PC-3 (cell line): ENCODE data around the gene MYO7A. TPM values are rescaled to one million over a fixed set of nuclear protein-coding genes. Genes with fewer than 3 reads are reported as not detected.

Source experiments
- ATAC-seq: fragments of 200-7000 bp; cut with Tn5 transposase; 2 replicates; pipeline ENCODE4 v1.9.1; 2020; ENCODE audit warnings: mild to moderate bottlenecking, moderate library complexity
- BruUV-seq: library from RNA; stranded (reverse); fragments of 400-500 nt; replicated peaks from 2 replicates; lab custom pipeline; 2021; lab: Mats Ljungman, UMichigan
- CTCF ChIA-PET: fragments of 300-600 bp; sonication (Branson Sonifier 250); formaldehyde crosslinking; loops from one replicate; lab custom pipeline; 2022; ENCODE audit warnings: antibody characterized with exemption; lab: Charles Lee
- POLR2A ChIA-PET: fragments of 300-600 bp; sonication (Branson Sonifier 250); formaldehyde crosslinking; loops from one replicate; lab custom pipeline; 2022; ENCODE audit warnings: antibody characterized with exemption; ENCODE audit not compliant: unreplicated experiment; lab: Charles Lee
- DNase-seq: peaks from one replicate; pipeline ENCODE4 v3.0.0-alpha.2; 2015
- H2AFZ ChIP-seq: fragments of 300-600 bp; sonication (generic); 2 replicates; pipeline ENCODE4 v1.6.0; 2016; ENCODE audit warnings: antibody characterized with exemption, low read length
- H3F3A ChIP-seq: fragments of 300-600 bp; sonication (generic); one replicate; pipeline ENCODE4 v1.6.0; 2017; ENCODE audit warnings: antibody characterized with exemption, low read length, control low read depth, mild to moderate bottlenecking; ENCODE audit not compliant: unreplicated experiment
- H3K27ac ChIP-seq: fragments of 300-600 bp; sonication (generic); 2 replicates; pipeline ENCODE4 v1.5.1; 2016; ENCODE audit warnings: mild to moderate bottlenecking, low read length
- H3K27me3 ChIP-seq: fragments of 300-600 bp; sonication (generic); 2 replicates; pipeline ENCODE4 v1.6.1; 2016; ENCODE audit warnings: low read length, mixed read lengths
- H3K36me3 ChIP-seq: fragments of 300-600 bp; sonication (generic); 2 replicates; pipeline ENCODE4 v1.6.1; 2016; ENCODE audit warnings: low read depth, mixed run types, low read length, mixed read lengths
- H3K4me1 ChIP-seq: fragments of 300-600 bp; sonication (generic); 2 replicates; pipeline ENCODE4 v1.5.1; 2016; ENCODE audit warnings: low read length; ENCODE audit not compliant: insufficient read depth
- H3K4me2 ChIP-seq: fragments of 300-600 bp; sonication (generic); 2 replicates; pipeline ENCODE4 v1.6.0; 2016; ENCODE audit warnings: low read length
- H3K4me3 ChIP-seq: fragments of 300-600 bp; sonication (generic); 2 replicates; pipeline ENCODE4 v1.5.1; 2016; ENCODE audit warnings: mild to moderate bottlenecking, low read length, mixed read lengths
- H3K79me2 ChIP-seq: fragments of 300-600 bp; sonication (generic); 2 replicates; pipeline ENCODE4 v1.6.1; 2017; ENCODE audit warnings: low read length, mixed read lengths
- H3K9ac ChIP-seq: fragments of 300-600 bp; sonication (generic); 2 replicates; pipeline ENCODE4 v1.6.0; 2016; ENCODE audit warnings: mild to moderate bottlenecking, low read length
- H3K9me2 ChIP-seq: fragments of 300-600 bp; sonication (generic); replicated peaks from 2 replicates; pipeline ENCODE4 v1.6.1; 2016; ENCODE audit warnings: mixed run types, low read length, mixed read lengths
- H3K9me3 ChIP-seq: fragments of 300-600 bp; sonication (generic); 2 replicates; pipeline ENCODE4 v1.6.1; 2016; ENCODE audit warnings: low read length, mixed read lengths
- H4K20me1 ChIP-seq: fragments of 300-600 bp; sonication (generic); 2 replicates; pipeline ENCODE4 v1.6.1; 2016; ENCODE audit warnings: low read length, mixed read lengths
- CTCF ChIP-seq: fragments of 300-600 bp; sonication (generic); conservative IDR thresholded peaks from 2 replicates; pipeline ENCODE4 v1.5.1; 2017; ENCODE audit warnings: antibody characterized with exemption, low read depth, mild to moderate bottlenecking, low read length
- EZH2 ChIP-seq: fragments of 300-600 bp; sonication (generic); IDR thresholded peaks from one replicate; pipeline ENCODE4 v1.6.1; 2017; ENCODE audit warnings: antibody characterized with exemption, mild to moderate bottlenecking, low read length; ENCODE audit not compliant: unreplicated experiment
- EZH2phosphoT487 ChIP-seq: fragments of 300-600 bp; sonication (generic); IDR thresholded peaks from 2 replicates; pipeline ENCODE4 v1.6.1; 2018; ENCODE audit warnings: mild to moderate bottlenecking, antibody characterized with exemption, low read length, borderline replicate concordance
- intact Hi-C: fragments of 100-400 bp; cut with micrococcal nuclease; formaldehyde crosslinking; loops from 2 replicates; pipeline ENCODE4 v1.9.0; 2023
- total RNA-seq: library from RNA; depleted of rRNA; stranded (reverse); fragments of >200 nt; gene quantifications from 2 replicates; pipeline ENCODE4 v1.2.3, GENCODE V29; 2014

Gene MYO7A
- total RNA-seq, 1 experiment from 2014 or later: 0.66 TPM

- Histone ChIP-seq H4K20me1 (no peaks in the 10 kb centered on the region), H3F3A (no peaks in the 10 kb centered on the region), H3K9me2 (no peaks in the 10 kb centered on the region), H3K27me3 (peaks cover 30% of the 10 kb centered on the region), H3K9ac (no peak overlapping the region), H3K79me2 (no peaks in the 10 kb centered on the region), H3K4me3 (no peak overlapping the region), H3K4me1 (no peaks in the 10 kb centered on the region), H3K9me3 (no peaks in the 10 kb centered on the region), H3K27ac (no peak overlapping the region), H2AFZ (no peak overlapping the region), H3K36me3 (no peaks in the 10 kb centered on the region), H3K4me2 (no peak overlapping the region)
- intact Hi-C loops: no loop called here
- no TSS peak for BruUV-seq
- ChIA-PET CTCF (no interaction called here), POLR2A (no interaction called here)
- ATAC-seq: no peak
- no peak for TF ChIP-seq CTCF
- TF ChIP-seq EZH2: no peak
- TF ChIP-seq EZH2phosphoT487: no peak
- no peak for DNase-seq
These were observed 56.3 kb downstream of the MYO7A start for GRCh38 chr11:77184136-77184860.

- no TSS peak for BruUV-seq
- intact Hi-C loops: no loop called here
- no peak for DNase-seq
- ChIA-PET CTCF (interaction anchor here (0.5 kb wide), 1 partner anchor 273 kb away, joined by 4 read pairs; no protein-coding TSS in a partner anchor), POLR2A (no interaction called here)
- H3K36me3 ChIP-seq: no peaks in the 10 kb centered on the region
- no peaks in the 10 kb centered on the region for H3K9me3 ChIP-seq
- H3K27me3 ChIP-seq: peaks cover 30% of the 10 kb centered on the region
- H3K4me1 ChIP-seq: no peaks in the 10 kb centered on the region
- H3K9me2 ChIP-seq: no peaks in the 10 kb centered on the region
- no peak overlapping the region for H3K9ac ChIP-seq
- H2AFZ ChIP-seq: no peak overlapping the region
- no peak overlapping the region for H3K4me2 ChIP-seq
- TF ChIP-seq EZH2 (no peak), EZH2phosphoT487 (no peak), CTCF (no peak)
- no peak overlapping the region for H3K27ac ChIP-seq
- no peaks in the 10 kb centered on the region for H3K79me2 ChIP-seq
- ATAC-seq: no peak
- H3K4me3 ChIP-seq: no peak overlapping the region
- H4K20me1 ChIP-seq: no peaks in the 10 kb centered on the region
- H3F3A ChIP-seq: no peaks in the 10 kb centered on the region
These were observed 58.3 kb downstream of the MYO7A start for GRCh38 chr11:77186302-77186701.

- Histone ChIP-seq H3K4me3 (no peak overlapping the region), H3K79me2 (no peaks in the 10 kb centered on the region), H3K27ac (no peak overlapping the region), H4K20me1 (no peaks in the 10 kb centered on the region), H3F3A (no peaks in the 10 kb centered on the region), H2AFZ (no peak overlapping the region), H3K9me3 (no peaks in the 10 kb centered on the region), H3K4me2 (no peak overlapping the region), H3K9ac (no peak overlapping the region), H3K36me3 (no peaks in the 10 kb centered on the region), H3K9me2 (no peaks in the 10 kb centered on the region), H3K4me1 (peaks cover 5% of the 10 kb centered on the region; the same call in 1 of the 2 replicates), H3K27me3 (peaks cover 27% of the 10 kb centered on the region)
- intact Hi-C loops: no loop called here
- ChIA-PET CTCF (interaction anchor here (0.7 kb wide), 1 partner anchor 60 kb away, joined by 3 read pairs; no protein-coding TSS in a partner anchor), POLR2A (no interaction called here)
- DNase-seq (no peak), ATAC-seq (no peak)
- TF ChIP-seq CTCF (no peak), EZH2 (no peak), EZH2phosphoT487 (no peak)
- no TSS peak for BruUV-seq
These were observed 59.2 kb downstream of the MYO7A start for GRCh38 chr11:77187111-77187750.
